ENCODE measurements around the gene NDUFB4.

- TF ChIP-seq CTCF (conservative IDR thresholded peaks at IDR 0.05; ENCODE audit: low read length): no peak
- TF ChIP-seq EZH2phosphoT487 (IDR thresholded peaks at IDR 0.05; ENCODE audit: borderline replicate concordance): no peak
These were observed 26.3 kb downstream of the NDUFB4 start for GRCh38 chr3:120622457-120622856.
